IMR-90 (cell line): Measurements from ENCODE around the gene PTPRS. TPM values are rescaled to one million over a fixed set of nuclear protein-coding genes. Genes with fewer than 3 reads are reported as not detected.

ENCODE experiments used
- ATAC-seq: fragments of 200-7000 bp; cut with Tn5 transposase; 2 replicates; pipeline ENCODE4 v1.9.1; 2020; ENCODE audit warnings: low read depth, mild to moderate bottlenecking, moderate library complexity
- BruUV-seq: library from RNA; stranded (reverse); fragments of 400-500 nt; replicated peaks from 2 replicates; lab custom pipeline; 2021; lab: Mats Ljungman, UMichigan
- CTCF ChIA-PET: fragments of 300-600 bp; formaldehyde crosslinking; extraction: SDS; loops from one replicate; lab custom pipeline; 2021; ENCODE audit warnings: antibody characterized with exemption; lab: Yijun Ruan, JAX
- POLR2A ChIA-PET: fragments of 300-600 bp; sonication (Branson Sonifier 250); formaldehyde crosslinking; loops from one replicate; lab custom pipeline; 2022; ENCODE audit warnings: antibody characterized with exemption; ENCODE audit not compliant: unreplicated experiment; lab: Charles Lee
- DNase-seq: peaks from one replicate; pipeline ENCODE4 v3.0.0; 2013
- H2AFZ ChIP-seq: replicated peaks from 2 replicates; pipeline ENCODE3; 2013; ENCODE audit warnings: low read length, mild to moderate bottlenecking; ENCODE audit not compliant: poor library complexity
- H2AK5ac ChIP-seq: 2 replicates; pipeline ENCODE4 v1.6.1; 2013; ENCODE audit warnings: low read depth, low read length, inconsistent platforms
- H2AK9ac ChIP-seq: replicated peaks from 2 replicates; pipeline ENCODE3; 2013; ENCODE audit warnings: mild to moderate bottlenecking, low read depth, low read length, moderate library complexity; ENCODE audit not compliant: poor library complexity
- H2BK120ac ChIP-seq: 2 replicates; pipeline ENCODE4 v1.6.1; 2013; ENCODE audit warnings: low read depth, low read length, inconsistent platforms
- H2BK15ac ChIP-seq: 3 replicates; pipeline ENCODE4 v1.6.1; 2013; ENCODE audit warnings: low read depth, low read length, inconsistent platforms
- H2BK20ac ChIP-seq: 2 replicates; pipeline ENCODE4 v1.6.1; 2013; ENCODE audit warnings: low read depth, mild to moderate bottlenecking, inconsistent platforms, low read length, moderate library complexity
- H2BK5ac ChIP-seq: 2 replicates; pipeline ENCODE4 v1.6.1; 2013; ENCODE audit warnings: mild to moderate bottlenecking, low read depth, low read length, inconsistent platforms; ENCODE audit not compliant: poor library complexity, severe bottlenecking
- H3K14ac ChIP-seq: replicated peaks from 2 replicates; pipeline ENCODE4 v1.6.1; 2013; ENCODE audit warnings: low read depth, low read length, inconsistent platforms
- H3K18ac ChIP-seq: 2 replicates; pipeline ENCODE4 v1.6.1; 2013; ENCODE audit warnings: low read depth, low read length, control low read depth
- H3K23ac ChIP-seq: 2 replicates; pipeline ENCODE4 v1.6.1; 2013; ENCODE audit warnings: low read depth, low read length, inconsistent platforms
- H3K27ac ChIP-seq: 2 replicates; pipeline ENCODE4 v1.5.1; 2013; ENCODE audit warnings: mild to moderate bottlenecking, control low read depth, low read length; ENCODE audit not compliant: insufficient read depth
- H3K27me3 ChIP-seq: 2 replicates; pipeline ENCODE4 v1.6.1; 2013; ENCODE audit warnings: low read length; ENCODE audit not compliant: control insufficient read depth, insufficient read depth
- H3K36me3 ChIP-seq: 2 replicates; pipeline ENCODE4 v1.6.1; 2013; ENCODE audit warnings: low read length, mixed read lengths; ENCODE audit not compliant: control insufficient read depth, insufficient read depth
- H3K4ac ChIP-seq: 2 replicates; pipeline ENCODE4 v1.6.1; 2013; ENCODE audit warnings: low read depth, low read length, inconsistent platforms
- H3K4me1 ChIP-seq: 2 replicates; pipeline ENCODE4 v1.6.1; 2013; ENCODE audit warnings: low read length, mixed read lengths; ENCODE audit not compliant: control insufficient read depth, insufficient read depth
- H3K4me2 ChIP-seq: 2 replicates; pipeline ENCODE4 v1.6.1; 2013; ENCODE audit warnings: low read depth, mild to moderate bottlenecking, control low read depth, low read length, moderate library complexity
- H3K4me3 ChIP-seq: 2 replicates; pipeline ENCODE4 v1.5.1; 2013; ENCODE audit warnings: low read depth, mild to moderate bottlenecking, control low read depth, low read length, moderate library complexity; ENCODE audit not compliant: insufficient read depth
- H3K56ac ChIP-seq: 2 replicates; pipeline ENCODE4 v1.6.1; 2013; ENCODE audit warnings: low read length, inconsistent platforms; ENCODE audit not compliant: insufficient read depth; ENCODE audit errors: extremely low read depth
- H3K79me1 ChIP-seq, 2 experiments: 2 replicates each; pipeline ENCODE4 v1.6.1; 2013; ENCODE audit warnings: low read length in 2 of 2, inconsistent platforms in 1 of 2, low read depth in 1 of 2
- H3K9ac ChIP-seq: 2 replicates; pipeline ENCODE4 v1.6.1; 2013; ENCODE audit warnings: low read depth, low read length, control low read depth
- H3K9me1 ChIP-seq: 2 replicates; pipeline ENCODE4 v1.6.1; 2013; ENCODE audit warnings: low read length, inconsistent platforms; ENCODE audit not compliant: insufficient read depth
- H3K9me3 ChIP-seq: 2 replicates; pipeline ENCODE4 v1.6.1; 2013; ENCODE audit warnings: low read length; ENCODE audit not compliant: control insufficient read depth, insufficient read depth
- H4K20me1 ChIP-seq: 2 replicates; pipeline ENCODE4 v1.6.1; 2013; ENCODE audit warnings: low read length, inconsistent platforms; ENCODE audit not compliant: insufficient read depth
- H4K5ac ChIP-seq: 2 replicates; pipeline ENCODE4 v1.6.1; 2013; ENCODE audit warnings: mild to moderate bottlenecking, low read depth, low read length, control low read depth
- H4K8ac ChIP-seq, 2 experiments: 2 replicates each; pipeline ENCODE4 v1.6.1; 2013; ENCODE audit warnings: low read depth in 2 of 2, low read length in 2 of 2, control low read depth in 1 of 2, inconsistent platforms in 1 of 2
- H4K91ac ChIP-seq: 2 replicates; pipeline ENCODE4 v1.6.1; 2013; ENCODE audit warnings: low read depth, low read length, inconsistent platforms; ENCODE audit not compliant: insufficient read depth
- RCOR1 ChIP-seq: IDR thresholded peaks from 2 replicates; pipeline ENCODE4 v1.6.1; 2012; ENCODE audit warnings: mild to moderate bottlenecking, low read length, improper control_type of control experiment; ENCODE audit not compliant: insufficient replicate concordance
- RFX5 ChIP-seq: IDR thresholded peaks from 2 replicates; pipeline ENCODE4 v1.8.0; 2012; ENCODE audit warnings: low read depth, mild to moderate bottlenecking, low read length, moderate library complexity
- WGBS, 2 experiments: methylation state at CpG; one replicate each; pipeline versions ENCODE4 v1.1.5 to v1.1.7; 2013; ENCODE audit warnings: missing lambda C conversion rate in 2 of 2; ENCODE audit not compliant: insufficient read length in 1 of 2; ENCODE audit errors: extremely low coverage in 2 of 2; 5-methylcytosine and 5-hydroxymethylcytosine counted together
- dilution Hi-C: fragments of 300-500 bp; cut with HindIII; formaldehyde crosslinking; loops from one replicate; pipeline ENCODE4 v1.14.3; 2018; ENCODE audit warnings: low sequenced_read_pairs; ENCODE audit not compliant: unreplicated experiment
- in situ Hi-C: fragments of 300-500 bp; cut with MboI; formaldehyde crosslinking; loops from 3 replicates; pipeline ENCODE4 v1.14.3; 2019; ENCODE audit warnings: low sequenced_read_pairs, inconsistent platforms, mixed read lengths
- intact Hi-C: fragments of 100-400 bp; cut with micrococcal nuclease; formaldehyde crosslinking; loops from 2 replicates; pipeline ENCODE4 v1.10.0; 2022
- polyA plus RNA-seq, 3 experiments: library from polyadenylated mRNA; depleted of rRNA; stranded (reverse); fragments of >200 nt; gene quantifications; 2 replicates each; pipeline ENCODE4 v1.2.3, GENCODE V29; 2012; ENCODE audit warnings: low replicate concordance in 1 of 3
- total RNA-seq: library from RNA; depleted of rRNA; stranded (reverse); fragments of >200 nt; gene quantifications from 2 replicates; pipeline ENCODE4 v1.2.3, GENCODE V29; 2012
- TF ChIP-seq, protein P1 (sequence below): conservative IDR thresholded peaks from 2 replicates; pipeline ENCODE4 v1.5.1; 2012; ENCODE audit warnings: mild to moderate bottlenecking, low read depth, low read length, improper control_type of control experiment

Gene PTPRS
- total and polyA plus RNA-seq, 2 of the 4 experiments (the other 2 are of a cell fraction): 40.1 to 51.9 TPM

- Histone ChIP-seq H3K4ac (no peak overlapping the region), H2AK5ac (no peak overlapping the region), H3K9ac (no peak overlapping the region), H3K14ac (no peak overlapping the region), H4K91ac (no peak overlapping the region), H3K9me3 (no peaks in the 10 kb centered on the region), H3K4me2 (no peak overlapping the region), H3K36me3 (no peaks in the 10 kb centered on the region), H3K4me1 (peaks cover 6% of the 10 kb centered on the region), H3K79me1 (peaks cover 6 to 8% of the 10 kb centered on the region in 2 experiments; a peak in 2 of 4 replicates), H3K9me1 (no peaks in the 10 kb centered on the region), H4K20me1 (peaks cover 31% of the 10 kb centered on the region), H3K18ac (no peak overlapping the region), H3K56ac (no peak overlapping the region), H4K5ac (no peak overlapping the region), H4K8ac (no peak overlapping the region), H3K23ac (no peak overlapping the region), H3K27me3 (peaks cover 5% of the 10 kb centered on the region; the same call in 1 of the 2 replicates), H2AK9ac (no peak overlapping the region), H3K4me3 (no peak overlapping the region), H2BK20ac (no peak overlapping the region), H2BK120ac (no peak overlapping the region), H3K27ac (no peak overlapping the region), H2BK15ac (no peak overlapping the region), H2BK5ac (no peak overlapping the region), H2AFZ (no peak overlapping the region)
- no TSS peak for BruUV-seq
- POLR2A ChIA-PET: no interaction called here
- dilution Hi-C loops: no loop called here
- intact Hi-C loops: no loop called here
- WGBS, 2 experiments: 90% methylated on average over 9 of the region's 15 CpGs; no CpG with 5 or more reads in 1 of the 2 experiments
- DNase-seq: no peak
- no peak for ATAC-seq
- TF ChIP-seq, protein P1, sequence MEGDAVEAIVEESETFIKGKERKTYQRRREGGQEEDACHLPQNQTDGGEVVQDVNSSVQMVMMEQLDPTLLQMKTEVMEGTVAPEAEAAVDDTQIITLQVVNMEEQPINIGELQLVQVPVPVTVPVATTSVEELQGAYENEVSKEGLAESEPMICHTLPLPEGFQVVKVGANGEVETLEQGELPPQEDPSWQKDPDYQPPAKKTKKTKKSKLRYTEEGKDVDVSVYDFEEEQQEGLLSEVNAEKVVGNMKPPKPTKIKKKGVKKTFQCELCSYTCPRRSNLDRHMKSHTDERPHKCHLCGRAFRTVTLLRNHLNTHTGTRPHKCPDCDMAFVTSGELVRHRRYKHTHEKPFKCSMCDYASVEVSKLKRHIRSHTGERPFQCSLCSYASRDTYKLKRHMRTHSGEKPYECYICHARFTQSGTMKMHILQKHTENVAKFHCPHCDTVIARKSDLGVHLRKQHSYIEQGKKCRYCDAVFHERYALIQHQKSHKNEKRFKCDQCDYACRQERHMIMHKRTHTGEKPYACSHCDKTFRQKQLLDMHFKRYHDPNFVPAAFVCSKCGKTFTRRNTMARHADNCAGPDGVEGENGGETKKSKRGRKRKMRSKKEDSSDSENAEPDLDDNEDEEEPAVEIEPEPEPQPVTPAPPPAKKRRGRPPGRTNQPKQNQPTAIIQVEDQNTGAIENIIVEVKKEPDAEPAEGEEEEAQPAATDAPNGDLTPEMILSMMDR: no peak
- no peak for TF ChIP-seq RCOR1
- no peak for TF ChIP-seq RFX5
- CTCF ChIA-PET: no interaction called here
- in situ Hi-C loops: no loop called here
These were observed 5.0 kb downstream of the PTPRS start for GRCh38 chr19:5335593-5335992.
